GM23248 (cell line): ENCODE data around the gene KRTAP10-8.

ENCODE experiments used
- EZH2 ChIP-seq: fragments of 200-600 bp; sonication (generic); IDR thresholded peaks from 2 replicates; pipeline ENCODE4 v1.6.1; 2018; ENCODE audit warnings: antibody characterized with exemption, mild to moderate bottlenecking; ENCODE audit not compliant: insufficient read depth, poor library complexity, severe bottlenecking
- EZH2phosphoT487 ChIP-seq: fragments of 200-600 bp; sonication (generic); IDR thresholded peaks from 2 replicates; pipeline ENCODE4 v1.6.1; 2018; ENCODE audit warnings: antibody characterized with exemption, moderate library complexity, mild to moderate bottlenecking, low read depth; ENCODE audit not compliant: insufficient read depth

GRCh38 chr21:44630440-44630839, 18.6 kb downstream of the KRTAP10-8 start:
- TF ChIP-seq EZH2 (no peak), EZH2phosphoT487 (no peak)
